MM.1S (cell line): ENCODE results near the gene SPECC1L.

ENCODE experiments used
- DNase-seq: peaks from one replicate; pipeline ENCODE4 v3.0.0-alpha.2; 2015
- H2AFZ ChIP-seq: fragments of 300-600 bp; sonication (generic); 2 replicates; pipeline ENCODE4 v1.6.0; 2016; ENCODE audit warnings: antibody characterized with exemption, low read length
- H3F3A ChIP-seq: fragments of 300-600 bp; sonication (generic); 2 replicates; pipeline ENCODE4 v1.6.1; 2016; ENCODE audit warnings: mild to moderate bottlenecking, antibody characterized with exemption, low read length, moderate library complexity, mixed read lengths; ENCODE audit not compliant: insufficient read depth
- H3K27ac ChIP-seq: fragments of 300-600 bp; sonication (generic); 2 replicates; pipeline ENCODE4 v1.5.1; 2016; ENCODE audit warnings: mild to moderate bottlenecking, low read length
- H3K27me3 ChIP-seq: fragments of 300-600 bp; sonication (generic); replicated peaks from 2 replicates; pipeline ENCODE4 v1.6.0; 2016; ENCODE audit warnings: low read length; ENCODE audit not compliant: insufficient read depth
- H3K36me3 ChIP-seq: fragments of 300-600 bp; sonication (generic); replicated peaks from 2 replicates; pipeline ENCODE4 v1.6.1; 2016; ENCODE audit warnings: mild to moderate bottlenecking, low read length, mixed read lengths; ENCODE audit not compliant: insufficient read depth
- H3K4me1 ChIP-seq: fragments of 300-600 bp; sonication (generic); 2 replicates; pipeline ENCODE4 v1.6.1; 2016; ENCODE audit warnings: low read length, mixed read lengths
- H3K4me2 ChIP-seq: fragments of 300-600 bp; sonication (generic); 2 replicates; pipeline ENCODE4 v1.6.0; 2016; ENCODE audit warnings: low read depth, low read length
- H3K4me3 ChIP-seq: fragments of 300-600 bp; sonication (generic); 2 replicates; pipeline ENCODE4 v1.5.1; 2016; ENCODE audit warnings: low read length, mixed read lengths
- H3K79me2 ChIP-seq: fragments of 300-600 bp; sonication (generic); 2 replicates; pipeline ENCODE4 v1.6.1; 2016; ENCODE audit warnings: mixed run types, low read length, mixed read lengths
- H3K9ac ChIP-seq: fragments of 300-600 bp; sonication (generic); 2 replicates; pipeline ENCODE4 v1.6.1; 2016; ENCODE audit warnings: low read length, mixed read lengths
- H3K9me2 ChIP-seq: fragments of 300-600 bp; sonication (generic); replicated peaks from 2 replicates; pipeline ENCODE4 v1.6.1; 2016; ENCODE audit warnings: mild to moderate bottlenecking, low read length, mixed read lengths; ENCODE audit not compliant: insufficient read depth
- H3K9me3 ChIP-seq: fragments of 300-600 bp; sonication (generic); replicated peaks from 2 replicates; pipeline ENCODE4 v1.6.1; 2016; ENCODE audit warnings: mild to moderate bottlenecking, low read length, mixed read lengths; ENCODE audit not compliant: insufficient read depth
- H4K20me1 ChIP-seq: fragments of 300-600 bp; sonication (generic); 2 replicates; pipeline ENCODE4 v1.6.1; 2016; ENCODE audit warnings: mild to moderate bottlenecking, low read length, moderate library complexity, mixed read lengths; ENCODE audit not compliant: insufficient read depth
- CTCF ChIP-seq: fragments of 300-600 bp; sonication (generic); IDR thresholded peaks from 2 replicates; pipeline ENCODE4 v1.5.1; 2016; ENCODE audit warnings: antibody characterized with exemption, low read length, mixed read lengths
- EZH2 ChIP-seq: fragments of 300-600 bp; sonication (generic); optimal IDR thresholded peaks from 2 replicates; pipeline ENCODE3; 2017; ENCODE audit warnings: low read depth, mild to moderate bottlenecking, antibody characterized with exemption, low read length, mixed read lengths
- EZH2phosphoT487 ChIP-seq: fragments of 300-600 bp; sonication (generic); IDR thresholded peaks from 2 replicates; pipeline ENCODE4 v1.6.1; 2018; ENCODE audit warnings: antibody characterized with exemption, low read length

The SPECC1L gene

DNA sequence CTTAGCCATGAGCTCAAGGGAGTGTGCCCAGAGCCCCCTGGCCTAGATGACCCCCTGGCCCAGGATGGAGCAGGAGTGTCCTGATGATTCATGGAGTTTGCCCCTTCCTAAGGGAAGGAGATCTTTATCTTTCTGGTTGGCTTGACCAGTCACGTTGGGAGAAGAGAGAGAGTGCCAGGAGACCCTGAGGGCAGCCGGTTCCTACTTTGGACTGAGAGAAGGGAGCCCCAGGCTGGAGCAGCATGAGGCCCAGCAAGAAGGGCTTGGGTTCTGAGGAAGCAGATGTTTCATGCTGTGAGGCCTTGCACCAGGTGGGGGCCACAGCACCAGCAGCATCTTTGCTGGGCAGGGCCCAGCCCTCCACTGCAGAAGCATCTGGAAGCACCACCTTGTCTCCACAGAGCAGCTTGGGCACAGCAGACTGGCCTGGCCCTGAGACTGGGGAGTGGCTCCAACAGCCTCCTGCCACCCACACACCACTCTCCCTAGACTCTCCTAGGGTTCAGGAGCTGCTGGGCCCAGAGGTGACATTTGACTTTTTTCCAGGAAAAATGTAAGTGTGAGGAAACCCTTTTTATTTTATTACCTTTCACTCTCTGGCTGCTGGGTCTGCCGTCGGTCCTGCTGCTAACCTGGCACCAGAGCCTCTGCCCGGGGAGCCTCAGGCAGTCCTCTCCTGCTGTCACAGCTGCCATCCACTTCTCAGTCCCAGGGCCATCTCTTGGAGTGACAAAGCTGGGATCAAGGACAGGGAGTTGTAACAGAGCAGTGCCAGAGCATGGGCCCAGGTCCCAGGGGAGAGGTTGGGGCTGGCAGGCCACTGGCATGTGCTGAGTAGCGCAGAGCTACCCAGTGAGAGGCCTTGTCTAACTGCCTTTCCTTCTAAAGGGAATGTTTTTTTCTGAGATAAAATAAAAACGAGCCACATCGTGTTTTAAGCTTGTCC is 171.0 kb downstream of the SPECC1L start:
- H3K9me2 ChIP-seq = no peaks in the 10 kb centered on the region
- peaks cover 13% of the 10 kb centered on the region; the same call in 1 of the 2 replicates for H3K4me1 ChIP-seq
- H3K36me3 ChIP-seq = no peaks in the 10 kb centered on the region
- H3F3A ChIP-seq = no peaks in the 10 kb centered on the region
- peaks cover 48% of the 10 kb centered on the region for H3K79me2 ChIP-seq
- no peak overlapping the region for H3K4me2 ChIP-seq
- no peaks in the 10 kb centered on the region for H3K9me3 ChIP-seq
- no peak overlapping the region for H3K27ac ChIP-seq
- H3K9ac ChIP-seq = no peak overlapping the region
- DNase-seq = no peak
- no peak for TF ChIP-seq EZH2phosphoT487
- TF ChIP-seq CTCF = no peak
- no peak for TF ChIP-seq EZH2
- H3K27me3 ChIP-seq = no peaks in the 10 kb centered on the region
- H4K20me1 ChIP-seq = no peaks in the 10 kb centered on the region
- H2AFZ ChIP-seq = no peak overlapping the region
- H3K4me3 ChIP-seq = no peak overlapping the region

DNA sequence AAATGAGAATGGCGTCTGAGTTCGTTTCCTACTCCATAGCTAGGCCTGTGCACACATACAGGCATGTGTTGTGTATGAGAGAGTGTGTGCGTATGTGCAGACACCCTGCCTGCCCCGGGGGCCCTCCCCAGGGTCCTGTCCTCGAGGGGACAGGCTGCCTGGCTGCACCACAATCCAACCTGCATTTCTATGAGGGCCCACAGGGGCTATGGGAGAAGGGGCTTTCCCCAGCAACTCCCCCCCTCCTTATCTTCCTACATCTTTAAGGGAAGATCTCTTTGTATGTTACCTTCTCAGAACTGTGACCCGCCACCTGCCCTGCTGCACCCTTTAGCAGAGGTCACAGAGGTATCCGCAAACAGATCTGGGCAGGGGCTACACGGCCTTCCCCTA is 171.7 kb downstream of the SPECC1L start:
- no peak overlapping the region for H3K27ac ChIP-seq
- DNase-seq = no peak
- H3K4me2 ChIP-seq = no peak overlapping the region
- peaks cover 41% of the 10 kb centered on the region for H3K79me2 ChIP-seq
- no peaks in the 10 kb centered on the region for H3K9me3 ChIP-seq
- H3K4me3 ChIP-seq = no peak overlapping the region
- no peaks in the 10 kb centered on the region for H3K36me3 ChIP-seq
- no peak overlapping the region for H3K9ac ChIP-seq
- 0 out of 2 replicates have a peak, but pooled peaks cover 6% of the 10 kb centered on the region for H3K4me1 ChIP-seq
- H2AFZ ChIP-seq = no peak overlapping the region
- H3K27me3 ChIP-seq = no peaks in the 10 kb centered on the region
- no peaks in the 10 kb centered on the region for H3K9me2 ChIP-seq
- no peaks in the 10 kb centered on the region for H3F3A ChIP-seq
- no peak for TF ChIP-seq CTCF
- no peak for TF ChIP-seq EZH2
- no peak for TF ChIP-seq EZH2phosphoT487
- no peaks in the 10 kb centered on the region for H4K20me1 ChIP-seq

- Histone ChIP-seq H3K79me2 (peaks cover 28% of the 10 kb centered on the region), H3K27me3 (no peaks in the 10 kb centered on the region), H3K9me2 (no peaks in the 10 kb centered on the region), H2AFZ (no peak overlapping the region), H3K9me3 (no peaks in the 10 kb centered on the region), H3F3A (no peaks in the 10 kb centered on the region), H3K27ac (no peak overlapping the region), H3K4me2 (no peak overlapping the region), H3K9ac (no peak overlapping the region), H3K36me3 (no peaks in the 10 kb centered on the region), H3K4me1 (no peaks in the 10 kb centered on the region), H3K4me3 (no peak overlapping the region), H4K20me1 (no peaks in the 10 kb centered on the region)
- DNase-seq = no peak
- TF ChIP-seq EZH2phosphoT487 (no peak), EZH2 (no peak), CTCF (no peak)
Measured at GRCh38 chr22:24443668-24444067, 173.0 kb downstream of the SPECC1L start.
